NCI-H510A treated with DMSO at 0.1 percent for 48 hours (cell line): Measurements from ENCODE around the gene RNH1.

ENCODE experiments used
- DNase-seq: peaks from one replicate; lab custom pipeline; 2025; lab: John Stamatoyannopoulos, UW

RNH1 gene

GRCh38 chr11:499201-500076 lies 7.6 kb downstream of the RNH1 start:
- no peak for DNase-seq

GRCh38 chr11:498297-499181 lies 8.5 kb downstream of the RNH1 start:
- DNase-seq, result no peak

- DNase-seq, result no peak
Observed at GRCh38 chr11:497565-498296, 9.3 kb downstream of the RNH1 start.

- no peak for DNase-seq
Observed at GRCh38 chr11:496834-497564, 10.0 kb downstream of the RNH1 start.

- DNase-seq, result no peak
Observed at GRCh38 chr11:495537-495931, 11.5 kb downstream of the RNH1 start.

GRCh38 chr11:494761-495536 lies 12.1 kb downstream of the RNH1 start:
- DNase-seq, result no peak

GRCh38 chr11:492427-493226 lies 14.4 kb downstream of the RNH1 start:
- no peak for DNase-seq

- no peak for DNase-seq
Observed at GRCh38 chr11:491358-491757, 15.7 kb downstream of the RNH1 start.

GRCh38 chr11:490930-491260 lies 16.1 kb downstream of the RNH1 start:
- no peak for DNase-seq

- no peak for DNase-seq
Observed at GRCh38 chr11:490186-490929, 16.7 kb downstream of the RNH1 start.

GRCh38 chr11:489610-490185 lies 17.3 kb downstream of the RNH1 start:
- DNase-seq, result no peak

GRCh38 chr11:488992-489391 lies 18.1 kb downstream of the RNH1 start:
- DNase-seq, result no peak

- DNase-seq, result no peak
Observed at GRCh38 chr11:488579-488978, 18.5 kb downstream of the RNH1 start.

GRCh38 chr11:488062-488461 lies 19.0 kb downstream of the RNH1 start:
- DNase-seq, result no peak

- DNase-seq, result no peak
Observed at GRCh38 chr11:487571-488021, 19.4 kb downstream of the RNH1 start.

GRCh38 chr11:486189-486588 lies 20.9 kb downstream of the RNH1 start:
- DNase-seq, result no peak

- DNase-seq, result no peak
Observed at GRCh38 chr11:484616-485015, 22.4 kb downstream of the RNH1 start.

GRCh38 chr11:479311-479710 lies 27.7 kb downstream of the RNH1 start:
- no peak for DNase-seq
